ENCODE measurements around the gene ZNF197. TPM values are rescaled to one million over a fixed set of nuclear protein-coding genes. Genes with fewer than 3 reads are reported as not detected.

ZNF197 gene
- total and polyA plus RNA-seq, 2 of the 13 experiments (the other 11 are each of a cell fraction or from before 2014, with no cell fraction given), result 1.8 to 6.8 TPM

GRCh38 chr3:44687898-44688297 lies 63.1 kb downstream of the ZNF197 start:
- Histone ChIP-seq H3K4me2 (ENCODE audit: low read depth, low read length) (no peak overlapping the region), H2AFZ (ENCODE audit: low read length) (no peak overlapping the region)
- WGBS (ENCODE audit: low lambda C conversion rate), result 0% methylated on average over 1 of the region's 1 CpG

More at GRCh38 chr3:44687898-44688297, 63.1 kb downstream of the ZNF197 start:
- Histone ChIP-seq H3K4me3 (replicated peaks in 1 of 3; ENCODE audit: insufficient read depth in 1 of 3, low read depth in 2 of 3, low read length in 3 of 3) (no peak overlapping the region), H4K20me1 (ENCODE audit: insufficient read depth, low read length) (no peaks in the 10 kb centered on the region), H3K27ac (ENCODE audit: extremely low read length, insufficient read depth, low read length) (no peak overlapping the region), H3K36me3 (replicated peaks in 1 of 2; ENCODE audit: control insufficient read depth in 1 of 2, insufficient read depth in 2 of 2, low read length in 2 of 2) (no peaks in the 10 kb centered on the region), H3K27me3 (ENCODE audit: control insufficient read depth in 1 of 2, insufficient read depth in 2 of 2, low read length in 2 of 2) (peaks cover 1 to 26% of the 10 kb centered on the region in 2 experiments; a peak in 3 of 5 replicates), H3K9ac (ENCODE audit: insufficient read depth, low read depth, low read length) (no peak overlapping the region), H3K79me2 (ENCODE audit: insufficient read depth, low read length) (no peaks in the 10 kb centered on the region), H3K4me1 (ENCODE audit: insufficient read depth, low read length) (no peaks in the 10 kb centered on the region), H3K9me3 (ENCODE audit: low read length) (no peaks in the 10 kb centered on the region)
- intact Hi-C loops (cut with micrococcal nuclease; ENCODE audit: unreplicated experiment), result no loop called here
- DNase-seq (ENCODE audit: low spot score), result no peak
- in situ Hi-C loops (cut with HindIII; ENCODE audit: extremely low pct_ligation_motif_present, low pct_unique_long_range_greater_than_20kb), result no loop called here
- no TSS peak for BruUV-seq (replicated peaks)
- ATAC-seq, result no peak
- FAIRE-seq, result no peak
- no peak for TF ChIP-seq ZNF260 (CRISPR knock-in tag; IDR thresholded peaks at IDR 0.05; ENCODE audit: borderline replicate concordance, low read depth)
- TF ChIP-seq BRCA1 (CRISPR knock-in tag; IDR thresholded peaks at IDR 0.05), result no peak
- TF ChIP-seq EZH2 (conservative IDR thresholded peaks at IDR 0.05; ENCODE audit: low read depth, low read length), result no peak
- TF ChIP-seq ZNF343 (CRISPR knock-in tag; IDR thresholded peaks at IDR 0.05), result no peak
- TF ChIP-seq TBL1XR1 (IDR thresholded peaks at IDR 0.05; ENCODE audit: borderline replicate concordance, low read length, partially characterized antibody), result no peak
- TF ChIP-seq ZNF777 (CRISPR knock-in tag; IDR thresholded peaks at IDR 0.05), result no peak
- no peak for TF ChIP-seq TMF1 (CRISPR knock-in tag; IDR thresholded peaks at IDR 0.05; ENCODE audit: low read depth)
- TF ChIP-seq EEA1 (CRISPR knock-in tag; IDR thresholded peaks at IDR 0.05; ENCODE audit: borderline replicate concordance), result no peak
- TF ChIP-seq GMEB2 (CRISPR knock-in tag; IDR thresholded peaks at IDR 0.05; ENCODE audit: low read depth), result no peak
- no peak for TF ChIP-seq ZNF225 (CRISPR knock-in tag; IDR thresholded peaks at IDR 0.05)
- TF ChIP-seq NFIB (CRISPR knock-in tag; IDR thresholded peaks at IDR 0.05; ENCODE audit: borderline replicate concordance), result no peak
- no peak for TF ChIP-seq SP4 (CRISPR knock-in tag; IDR thresholded peaks at IDR 0.05)
- TF ChIP-seq PATZ1 (CRISPR knock-in tag; IDR thresholded peaks at IDR 0.05), result no peak
- no peak for TF ChIP-seq ZNF567 (CRISPR knock-in tag; IDR thresholded peaks at IDR 0.05; ENCODE audit: borderline replicate concordance)
- POLR2A ChIA-PET, result no interaction called here
- CTCF ChIA-PET (ENCODE audit: low intra/inter-chr PET ratio, low total read pairs), result no interaction called here

Other genes starting within 250 kb of the ZNF197 start
- gene ZNF445, start 147.4 kb upstream of the ZNF197 start, total RNA-seq (2016; rRNA removed; fragmentation: Illumina TruSeq; extraction: Trizol), result 10.3 and 11.8 TPM in 2 replicates
- 4.4 and 5.3 TPM in 2 replicates for gene ZNF445, start 147.4 kb upstream of the ZNF197 start, polyA plus RNA-seq (2011; rRNA removed)
- gene ZKSCAN7, start 69.8 kb upstream of the ZNF197 start, total RNA-seq (2016; rRNA removed; fragmentation: Illumina TruSeq; extraction: Trizol), result 3.3 and 3.8 TPM in 2 replicates
- gene ZKSCAN7, start 69.8 kb upstream of the ZNF197 start, polyA plus RNA-seq (2011; rRNA removed), result 2.3 and 3.5 TPM in 2 replicates
- gene ZNF660, start 40.1 kb upstream of the ZNF197 start, total RNA-seq (2016; rRNA removed; fragmentation: Illumina TruSeq; extraction: Trizol), result 3.3 and 6.1 TPM in 2 replicates
- gene ZNF660, start 40.1 kb upstream of the ZNF197 start, polyA plus RNA-seq (2011; rRNA removed), result 0.91 and 1.1 TPM in 2 replicates
- gene ZNF35, start 23.7 kb downstream of the ZNF197 start, total RNA-seq (2016; rRNA removed; fragmentation: Illumina TruSeq; extraction: Trizol), result 0.22 and 0.62 TPM in 2 replicates
- 0.18 and 0.20 TPM in 2 replicates for gene ZNF35, start 23.7 kb downstream of the ZNF197 start, polyA plus RNA-seq (2011; rRNA removed)
- gene ZNF502, start 87.6 kb downstream of the ZNF197 start, total RNA-seq (2016; rRNA removed; fragmentation: Illumina TruSeq; extraction: Trizol), result not detected in 2 replicates
- not detected in 2 replicates for gene ZNF502, start 87.6 kb downstream of the ZNF197 start, polyA plus RNA-seq (2011; rRNA removed)
- 2.8 and 4.1 TPM in 2 replicates for gene ZNF501, start 104.6 kb downstream of the ZNF197 start, total RNA-seq (2016; rRNA removed; fragmentation: Illumina TruSeq; extraction: Trizol)
- gene ZNF501, start 104.6 kb downstream of the ZNF197 start, polyA plus RNA-seq (2011; rRNA removed), result 1.4 and 2.4 TPM in 2 replicates
- 27.2 and 49.0 TPM in 2 replicates for gene KIAA1143, start 136.6 kb downstream of the ZNF197 start, total RNA-seq (2016; rRNA removed; fragmentation: Illumina TruSeq; extraction: Trizol)
- 8.3 and 9.9 TPM in 2 replicates for gene KIAA1143, start 136.6 kb downstream of the ZNF197 start, polyA plus RNA-seq (2011; rRNA removed)
- gene KIF15, start 136.8 kb downstream of the ZNF197 start, total RNA-seq (2016; rRNA removed; fragmentation: Illumina TruSeq; extraction: Trizol), result 33.8 and 55.1 TPM in 2 replicates
- 2.7 and 4.8 TPM in 2 replicates for gene KIF15, start 136.8 kb downstream of the ZNF197 start, polyA plus RNA-seq (2011; rRNA removed)
- 5.0 and 5.5 TPM in 2 replicates for gene TMEM42, start 236.9 kb downstream of the ZNF197 start, total RNA-seq (2016; rRNA removed; fragmentation: Illumina TruSeq; extraction: Trizol)
- gene TMEM42, start 236.9 kb downstream of the ZNF197 start, polyA plus RNA-seq (2011; rRNA removed), result 24.5 and 27.7 TPM in 2 replicates
- 0.15 and 0.18 TPM in 2 replicates for gene TGM4, start 249.6 kb downstream of the ZNF197 start, total RNA-seq (2016; rRNA removed; fragmentation: Illumina TruSeq; extraction: Trizol)
- 0.07 and 0.10 TPM in 2 replicates for gene TGM4, start 249.6 kb downstream of the ZNF197 start, polyA plus RNA-seq (2011; rRNA removed)